Endothelial cell of umbilical vein (primary cell): Measurements from ENCODE around the gene SCUBE3.

Experiments
- EZH2 ChIP-seq: IDR thresholded peaks from 2 replicates; pipeline ENCODE4 v1.6.1; 2012; ENCODE audit warnings: borderline replicate concordance, low read depth, mild to moderate bottlenecking, moderate library complexity, low read length, inconsistent platforms; ENCODE audit not compliant: severe bottlenecking
- JUN ChIP-seq: IDR thresholded peaks from 2 replicates; pipeline ENCODE4 v1.6.1; 2011; ENCODE audit warnings: borderline replicate concordance, low read depth; ENCODE audit not compliant: insufficient read length, insufficient read depth
- MYC ChIP-seq: IDR thresholded peaks from one replicate; pipeline ENCODE4 v1.6.1; 2011; ENCODE audit warnings: mild to moderate bottlenecking, low read depth, low read length
- POLR2A ChIP-seq: IDR thresholded peaks from 2 replicates; pipeline ENCODE4 v1.6.1; 2012; ENCODE audit warnings: low read depth, mild to moderate bottlenecking, control low read depth, low read length
- POLR2AphosphoS5 ChIP-seq: IDR thresholded peaks from 2 replicates; pipeline ENCODE4 v1.6.1; 2012; ENCODE audit warnings: low read depth, mild to moderate bottlenecking, control low read depth, low read length, moderate library complexity; ENCODE audit not compliant: insufficient read depth
- TF ChIP-seq, protein P1 (sequence below), 2 donors: IDR thresholded peaks; 1 replicate in 1 of 2; 2 replicates in 1 of 2; pipeline ENCODE4 v1.5.1; 2011; ENCODE audit warnings: low read length in 2 of 2, mild to moderate bottlenecking in 2 of 2, moderate library complexity in 2 of 2, control low read depth in 1 of 2, inconsistent platforms in 1 of 2, low read depth in 1 of 2; ENCODE audit not compliant: insufficient read depth in 1 of 2; ENCODE audit errors: extremely low read depth in 1 of 2

DNA sequence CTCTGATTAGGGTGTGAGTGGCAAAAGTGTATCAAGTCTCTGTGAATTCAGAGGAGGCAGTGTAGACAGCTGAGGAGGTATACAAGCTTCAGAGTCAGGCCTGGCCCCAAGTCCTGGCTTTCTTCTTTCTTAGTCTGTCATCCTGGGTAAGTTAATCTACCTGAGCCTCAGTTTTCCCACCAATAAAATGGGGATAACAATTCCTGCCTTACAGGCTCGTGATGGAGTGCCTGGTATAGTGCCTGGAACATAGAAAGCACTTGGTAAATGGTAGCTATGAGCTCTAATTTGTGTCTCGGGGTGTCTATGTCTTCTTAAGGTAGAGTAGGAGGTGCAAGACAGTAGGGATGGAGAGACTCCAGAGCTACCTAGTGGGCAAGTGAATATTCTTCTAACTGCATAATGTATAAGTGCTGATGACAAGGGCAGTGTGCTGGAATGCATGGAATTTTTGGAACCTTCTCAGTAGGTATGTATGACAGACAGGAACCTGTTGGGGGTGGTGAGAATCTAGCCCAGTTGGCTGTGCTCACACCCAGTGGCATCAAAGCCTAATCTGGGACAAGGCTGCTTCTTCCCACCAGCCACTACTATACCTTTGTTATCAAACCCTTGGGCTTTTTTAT, 4.0 kb upstream of the SCUBE3 start:
- TF ChIP-seq, protein P1, sequence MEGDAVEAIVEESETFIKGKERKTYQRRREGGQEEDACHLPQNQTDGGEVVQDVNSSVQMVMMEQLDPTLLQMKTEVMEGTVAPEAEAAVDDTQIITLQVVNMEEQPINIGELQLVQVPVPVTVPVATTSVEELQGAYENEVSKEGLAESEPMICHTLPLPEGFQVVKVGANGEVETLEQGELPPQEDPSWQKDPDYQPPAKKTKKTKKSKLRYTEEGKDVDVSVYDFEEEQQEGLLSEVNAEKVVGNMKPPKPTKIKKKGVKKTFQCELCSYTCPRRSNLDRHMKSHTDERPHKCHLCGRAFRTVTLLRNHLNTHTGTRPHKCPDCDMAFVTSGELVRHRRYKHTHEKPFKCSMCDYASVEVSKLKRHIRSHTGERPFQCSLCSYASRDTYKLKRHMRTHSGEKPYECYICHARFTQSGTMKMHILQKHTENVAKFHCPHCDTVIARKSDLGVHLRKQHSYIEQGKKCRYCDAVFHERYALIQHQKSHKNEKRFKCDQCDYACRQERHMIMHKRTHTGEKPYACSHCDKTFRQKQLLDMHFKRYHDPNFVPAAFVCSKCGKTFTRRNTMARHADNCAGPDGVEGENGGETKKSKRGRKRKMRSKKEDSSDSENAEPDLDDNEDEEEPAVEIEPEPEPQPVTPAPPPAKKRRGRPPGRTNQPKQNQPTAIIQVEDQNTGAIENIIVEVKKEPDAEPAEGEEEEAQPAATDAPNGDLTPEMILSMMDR (IDR thresholded peaks at IDR 0.05; ENCODE audit: extremely low read depth in 1 of 2, insufficient read depth in 1 of 2, low read depth in 1 of 2, low read length in 2 of 2), result no peak
- TF ChIP-seq POLR2A (no peak), POLR2AphosphoS5 (no peak), EZH2 (no peak), JUN (no peak), MYC (no peak)
